DMS53 (cell line): Measurements from ENCODE around the gene XRCC3.

Experiments used
- DNase-seq: peaks from one replicate; lab custom pipeline; 2025; lab: John Stamatoyannopoulos, UW

The XRCC3 gene

DNA sequence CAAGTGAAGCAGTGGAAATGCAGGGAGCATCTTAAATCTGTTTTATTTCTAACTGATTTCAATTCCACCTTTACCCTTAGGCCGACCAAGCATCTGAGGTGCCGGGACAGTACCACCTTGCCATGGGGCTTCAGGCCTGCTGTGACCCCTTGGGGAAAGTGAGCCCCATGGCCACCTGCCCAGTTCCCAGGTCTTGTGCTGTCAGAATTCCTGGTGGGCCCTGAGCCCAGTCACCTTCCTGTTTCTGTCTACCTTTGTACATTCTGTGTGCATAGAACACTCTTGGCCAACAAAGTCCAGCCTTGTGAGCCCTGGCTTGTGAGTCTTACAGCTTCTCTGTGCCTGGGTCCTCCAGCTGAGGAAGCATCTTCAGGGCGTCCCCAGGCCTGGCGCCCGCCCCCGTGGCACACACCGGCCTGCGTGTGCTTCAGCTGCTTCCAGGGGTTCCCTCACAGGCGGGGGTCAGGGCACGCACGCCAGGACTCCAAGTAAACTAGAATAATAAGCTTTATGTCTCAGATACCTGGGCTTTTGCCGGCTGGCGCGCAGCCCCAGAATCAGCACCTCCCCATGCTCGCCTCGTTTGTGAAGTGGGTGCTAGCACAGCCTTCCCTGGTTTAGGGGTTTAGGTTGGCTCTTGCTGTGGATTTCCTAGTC is 10.6 kb upstream of the XRCC3 start:
- DNase-seq = no peak

DNA sequence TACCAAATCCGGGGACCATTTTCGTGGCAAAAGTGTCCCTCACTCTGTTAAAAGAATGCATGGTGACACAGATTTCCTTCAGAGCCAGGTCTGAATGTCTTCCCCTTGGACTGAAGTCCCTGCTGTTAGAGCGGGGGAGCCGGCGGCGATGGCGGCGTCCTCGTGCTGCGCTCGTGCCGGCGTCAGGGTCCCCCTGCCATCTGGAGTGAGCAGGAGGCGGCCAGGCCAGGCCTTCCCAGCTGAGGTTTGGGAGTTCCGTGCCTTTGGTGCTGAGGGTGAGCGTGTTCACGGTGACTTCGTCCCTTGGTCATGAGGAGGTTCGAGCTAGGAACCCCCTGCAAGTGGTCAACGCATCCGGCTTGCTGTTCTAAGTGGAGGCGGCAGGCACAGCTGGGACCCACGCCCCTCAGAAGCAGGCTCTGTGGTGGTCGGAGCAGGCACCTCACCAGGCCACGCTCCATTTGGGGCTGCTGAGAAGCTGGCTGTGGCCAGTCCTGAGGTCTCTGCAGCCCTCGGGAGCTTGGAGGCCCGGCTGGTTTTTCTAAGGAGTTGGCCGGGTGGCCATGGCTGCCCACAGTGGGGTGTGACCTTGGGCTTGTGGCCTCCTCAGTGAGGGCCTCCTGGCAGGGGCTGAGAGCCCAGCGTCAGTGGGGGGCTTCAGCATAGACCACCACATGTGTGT is 9.9 kb upstream of the XRCC3 start:
- no peak for DNase-seq

DNA sequence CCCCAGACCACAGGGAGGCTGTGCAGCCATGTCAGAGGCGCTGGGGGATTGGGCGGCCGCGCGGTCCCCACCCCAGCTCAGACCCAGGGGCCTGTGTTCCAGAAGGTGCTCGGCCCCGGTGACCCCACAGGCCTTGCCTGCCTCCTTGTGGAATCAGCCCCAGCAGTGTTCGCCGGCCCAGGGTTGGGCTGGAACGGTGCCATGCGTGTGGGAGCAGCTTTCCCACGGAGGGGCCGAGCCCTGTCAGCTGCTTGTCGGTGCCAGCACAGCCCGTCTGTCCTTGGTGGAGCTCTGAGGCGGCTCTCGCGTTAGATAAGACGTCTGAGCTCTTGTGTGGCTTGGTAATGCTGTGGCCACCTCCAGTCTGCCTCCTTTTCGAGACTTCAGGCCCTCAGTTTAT is 8.9 kb upstream of the XRCC3 start:
- no peak for DNase-seq

DNA sequence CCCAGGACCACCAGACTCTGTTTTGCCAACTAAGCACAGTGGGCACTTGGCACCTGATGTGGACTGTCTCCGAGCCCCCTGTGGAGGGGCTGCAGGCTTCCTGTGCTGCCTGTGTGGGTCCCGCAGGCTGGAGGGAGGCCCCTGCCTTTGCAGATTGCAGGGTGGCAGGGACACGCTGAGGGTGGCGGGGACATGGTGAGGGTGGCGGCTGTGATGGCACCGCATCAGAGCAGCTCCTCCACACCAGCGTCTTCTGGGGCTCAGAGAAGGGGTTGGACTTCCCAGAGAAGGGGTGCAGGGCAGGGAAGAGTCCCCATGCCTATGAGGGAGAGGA is 8.5 kb upstream of the XRCC3 start:
- no peak for DNase-seq

DNA sequence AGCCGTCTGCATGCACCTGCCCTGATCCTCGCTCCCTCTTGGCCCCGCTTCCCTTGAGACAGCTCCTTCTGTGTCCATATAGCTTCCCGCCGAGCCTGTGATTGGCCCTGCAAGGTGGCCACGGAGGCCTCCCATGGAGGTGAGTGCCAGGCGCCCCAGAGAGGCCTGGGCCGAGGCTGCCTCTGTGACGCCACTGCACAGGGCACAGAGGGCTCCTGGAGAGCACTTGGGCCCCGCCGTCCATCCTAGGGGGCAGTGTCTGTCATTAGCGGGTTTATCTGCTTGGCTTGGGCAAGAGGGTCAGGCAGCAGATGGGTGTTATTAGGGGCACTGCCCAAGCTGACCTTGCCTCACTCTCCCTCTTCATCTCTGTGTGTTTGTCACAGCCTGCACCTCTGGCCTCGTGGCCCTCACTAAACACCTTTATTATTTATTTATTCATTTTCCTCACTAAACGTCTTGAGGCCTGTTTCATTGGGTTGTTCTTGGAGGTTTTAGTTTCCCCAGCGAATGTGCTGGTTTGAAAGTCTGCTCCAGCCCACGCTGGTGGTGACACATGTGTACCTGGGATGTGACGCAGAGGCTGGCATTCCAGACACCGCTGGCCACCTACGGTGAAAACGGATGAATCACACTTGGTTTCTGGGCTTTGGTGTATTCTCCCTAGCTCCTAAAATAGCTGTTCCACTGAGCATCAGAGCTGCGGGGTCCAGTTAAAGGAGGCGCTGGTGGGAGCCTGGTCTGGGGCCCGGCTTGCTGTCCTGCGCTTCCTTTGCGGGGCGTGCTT is 6.3 kb upstream of the XRCC3 start:
- DNase-seq = no peak

DNA sequence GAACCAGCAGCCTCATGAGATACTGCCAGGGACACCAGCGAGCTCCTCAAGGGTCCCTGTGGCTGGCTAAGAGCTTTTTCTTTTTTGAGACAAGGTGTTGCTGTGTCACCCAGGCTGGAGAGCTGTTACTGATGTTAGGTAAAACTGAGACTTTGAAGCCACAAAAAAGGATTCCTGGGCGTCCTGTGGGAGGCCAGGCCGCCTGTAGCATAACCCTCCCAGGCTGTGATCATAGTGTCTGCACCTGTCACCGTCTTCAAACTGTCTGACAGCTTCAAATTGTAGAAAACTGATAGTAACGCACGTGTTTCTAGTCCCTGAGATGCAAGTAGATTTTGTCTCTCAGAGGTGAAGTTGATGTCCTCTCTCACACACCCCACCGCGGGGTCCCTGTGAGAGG is 4.5 kb upstream of the XRCC3 start:
- no peak for DNase-seq

DNA sequence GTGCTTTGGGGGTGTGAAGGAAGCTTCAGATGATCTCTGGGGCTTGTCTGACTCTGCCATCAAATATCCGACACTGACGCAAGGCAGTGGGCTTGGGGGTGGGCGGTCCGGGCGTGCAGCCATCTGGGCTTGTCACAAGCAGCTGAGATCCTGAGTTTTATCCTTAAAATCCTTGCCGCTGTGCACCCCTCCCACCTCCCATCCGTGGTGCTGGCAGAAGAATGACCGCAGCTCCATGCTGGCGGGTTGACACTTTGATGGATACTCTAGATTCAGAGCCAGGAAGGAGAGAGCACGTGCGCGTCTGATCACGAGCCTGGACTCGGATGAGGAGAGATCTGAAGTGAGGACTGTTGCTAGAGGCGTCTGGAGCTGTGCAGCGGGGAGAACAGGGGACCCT is 3.3 kb upstream of the XRCC3 start:
- DNase-seq = no peak

DNA sequence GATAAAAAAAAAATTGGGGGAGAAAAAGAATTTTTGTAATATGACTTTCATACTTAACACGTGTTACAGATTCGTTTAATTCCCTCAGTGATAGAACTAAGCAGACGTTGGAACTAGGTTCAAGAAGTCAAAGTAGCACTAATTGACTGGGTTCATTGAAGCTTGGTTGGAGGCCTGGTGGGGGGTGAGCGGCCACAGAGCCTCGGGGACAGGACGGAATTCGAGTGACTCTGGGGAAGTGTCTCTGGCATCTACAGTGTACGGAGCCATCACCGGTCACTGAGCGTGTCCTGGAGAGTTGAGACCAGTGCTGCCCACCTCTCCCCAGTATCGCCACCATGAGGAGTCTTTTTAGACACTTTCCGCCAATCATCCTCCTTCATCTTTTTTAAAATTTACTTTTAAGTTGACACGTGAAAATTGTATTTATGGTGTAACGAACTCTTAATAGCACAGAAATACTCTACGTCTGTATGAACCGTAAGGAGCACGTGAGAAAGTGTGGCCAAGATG is 1.7 kb upstream of the XRCC3 start:
- DNase-seq = no peak

DNA sequence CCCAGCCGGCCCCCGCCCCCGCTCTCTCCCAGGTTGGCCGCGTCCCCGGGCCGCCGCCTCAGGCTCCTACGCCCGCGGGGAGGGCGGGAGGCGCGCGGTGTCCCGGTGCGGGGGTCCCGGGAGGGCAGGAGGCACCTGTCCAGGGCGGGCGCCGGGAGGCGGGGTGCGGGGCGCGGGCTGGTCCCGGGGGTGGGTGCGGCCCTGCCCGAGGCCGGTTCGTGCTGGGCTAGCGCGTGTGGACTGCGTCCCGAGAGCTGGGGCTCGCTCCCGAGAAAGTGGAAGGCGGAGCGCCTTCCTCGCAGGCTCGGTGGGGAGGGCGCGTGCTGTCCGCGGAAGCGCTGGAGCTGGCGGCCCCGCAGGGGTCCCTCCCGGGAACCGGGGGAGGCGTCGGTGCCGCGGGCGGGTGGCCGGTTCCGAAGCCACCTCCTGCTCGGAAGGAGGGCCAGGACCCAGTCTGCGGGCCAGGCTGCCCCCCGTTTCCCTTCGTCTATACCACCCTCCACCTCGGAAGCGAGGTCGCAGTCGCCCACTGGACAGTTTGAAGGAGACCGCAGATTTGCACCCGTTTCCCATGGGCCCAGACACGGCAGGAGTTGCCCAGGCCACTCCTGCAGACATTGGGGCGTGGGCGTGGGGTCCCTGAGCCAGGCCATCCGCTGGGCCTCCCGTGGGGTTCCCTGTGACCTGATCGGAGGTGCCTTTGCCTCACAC is 995 bp upstream of the XRCC3 start:
- peak; percentile 58 for DNase-seq

DNA sequence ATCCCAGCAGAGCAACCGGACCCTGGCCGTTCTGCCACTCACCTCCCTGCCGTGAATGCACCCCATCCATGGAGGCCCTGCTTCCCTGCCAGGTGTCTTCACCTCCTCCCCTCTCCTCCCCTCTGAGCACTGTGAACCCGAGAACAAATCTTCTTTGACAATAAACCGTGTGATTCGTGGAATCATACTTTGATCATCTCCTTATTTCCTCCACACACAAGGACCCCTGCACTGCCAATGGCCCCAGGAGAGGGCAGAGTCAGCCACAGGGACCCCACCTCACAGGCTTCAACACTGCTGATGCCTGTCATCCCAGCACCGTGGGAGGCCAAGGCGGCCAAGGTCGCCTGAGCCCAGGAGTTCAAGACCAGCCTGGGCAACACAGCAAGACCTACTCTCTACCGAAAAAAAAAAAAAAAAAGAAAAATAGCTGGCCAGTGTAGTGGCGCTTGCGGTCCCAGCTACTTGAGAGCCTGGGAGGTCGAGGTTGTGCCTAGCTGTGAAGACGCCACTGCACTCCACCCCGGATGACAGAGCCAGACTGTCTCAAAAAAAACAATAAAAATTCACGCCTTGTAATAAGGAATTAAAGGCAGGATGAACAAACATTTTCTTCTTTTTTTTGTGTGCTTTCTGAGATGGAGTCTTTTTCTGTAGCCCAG is 1.1 kb downstream of the XRCC3 start:
- no peak for DNase-seq

DNA sequence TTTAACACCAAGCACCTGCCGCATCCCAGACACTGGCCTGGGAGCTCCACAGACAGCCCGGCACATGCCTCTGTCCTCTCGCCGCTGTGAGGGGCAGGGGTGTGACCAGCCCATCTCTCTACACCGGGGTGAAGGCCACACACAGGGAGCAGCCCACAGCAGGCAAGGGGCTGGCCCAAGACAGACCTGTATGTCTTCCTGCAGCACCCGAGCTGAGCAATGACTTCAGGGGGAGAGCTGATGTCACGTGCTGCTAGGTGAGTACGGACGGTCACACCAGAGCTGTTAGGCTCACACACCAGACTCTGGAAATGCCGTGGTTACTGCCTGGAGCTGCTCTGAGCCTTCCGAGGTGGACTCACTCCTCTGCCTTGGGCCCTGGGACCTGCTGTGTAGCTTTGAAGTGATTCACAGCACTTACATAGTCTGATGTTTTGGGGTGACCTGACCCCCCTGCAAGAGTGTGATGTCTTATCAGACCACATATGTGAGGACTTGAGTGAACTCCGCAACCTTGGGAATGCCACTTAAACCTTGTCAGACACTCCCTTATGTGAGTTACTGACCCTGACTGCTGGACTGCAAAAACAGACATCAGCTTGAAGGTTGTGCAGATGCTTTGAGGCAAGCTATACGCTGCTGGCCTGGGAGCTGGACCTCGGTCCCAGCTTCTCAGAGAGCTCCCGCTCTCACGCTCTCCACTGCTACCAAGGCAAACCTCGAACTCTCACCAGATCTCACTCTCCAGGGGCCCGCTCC is 1.8 kb downstream of the XRCC3 start:
- DNase-seq = no peak

DNA sequence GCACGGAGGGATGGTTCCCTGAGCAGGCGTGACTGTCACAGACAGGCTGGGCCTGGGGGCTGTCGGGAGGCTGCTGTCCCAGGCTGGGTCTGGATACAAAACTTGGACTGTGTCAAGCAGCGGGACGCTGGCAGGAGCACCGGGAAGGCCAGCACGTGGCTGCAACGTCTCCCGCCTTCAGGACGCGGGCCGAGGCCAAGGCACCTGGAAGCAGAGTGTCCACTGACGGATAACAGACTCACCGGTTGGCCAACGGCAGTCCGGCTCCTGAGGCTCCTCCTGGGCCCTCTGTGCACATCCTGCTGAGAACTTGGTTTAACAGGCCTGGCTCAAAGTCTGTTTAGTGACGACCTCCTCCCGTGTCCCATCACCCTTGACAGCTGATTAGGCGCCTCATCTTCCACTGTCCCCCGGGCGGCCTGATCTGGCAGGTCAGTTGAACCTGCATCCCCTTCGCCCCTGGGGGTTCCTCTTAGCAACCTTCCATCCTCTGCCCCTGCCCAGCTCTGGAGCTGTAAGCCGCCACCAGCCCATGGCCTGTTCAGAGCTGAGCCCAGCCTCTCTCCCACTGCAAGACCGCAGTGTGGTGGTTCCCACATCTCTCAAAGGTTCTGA is 2.5 kb downstream of the XRCC3 start:
- DNase-seq = no peak

DNA sequence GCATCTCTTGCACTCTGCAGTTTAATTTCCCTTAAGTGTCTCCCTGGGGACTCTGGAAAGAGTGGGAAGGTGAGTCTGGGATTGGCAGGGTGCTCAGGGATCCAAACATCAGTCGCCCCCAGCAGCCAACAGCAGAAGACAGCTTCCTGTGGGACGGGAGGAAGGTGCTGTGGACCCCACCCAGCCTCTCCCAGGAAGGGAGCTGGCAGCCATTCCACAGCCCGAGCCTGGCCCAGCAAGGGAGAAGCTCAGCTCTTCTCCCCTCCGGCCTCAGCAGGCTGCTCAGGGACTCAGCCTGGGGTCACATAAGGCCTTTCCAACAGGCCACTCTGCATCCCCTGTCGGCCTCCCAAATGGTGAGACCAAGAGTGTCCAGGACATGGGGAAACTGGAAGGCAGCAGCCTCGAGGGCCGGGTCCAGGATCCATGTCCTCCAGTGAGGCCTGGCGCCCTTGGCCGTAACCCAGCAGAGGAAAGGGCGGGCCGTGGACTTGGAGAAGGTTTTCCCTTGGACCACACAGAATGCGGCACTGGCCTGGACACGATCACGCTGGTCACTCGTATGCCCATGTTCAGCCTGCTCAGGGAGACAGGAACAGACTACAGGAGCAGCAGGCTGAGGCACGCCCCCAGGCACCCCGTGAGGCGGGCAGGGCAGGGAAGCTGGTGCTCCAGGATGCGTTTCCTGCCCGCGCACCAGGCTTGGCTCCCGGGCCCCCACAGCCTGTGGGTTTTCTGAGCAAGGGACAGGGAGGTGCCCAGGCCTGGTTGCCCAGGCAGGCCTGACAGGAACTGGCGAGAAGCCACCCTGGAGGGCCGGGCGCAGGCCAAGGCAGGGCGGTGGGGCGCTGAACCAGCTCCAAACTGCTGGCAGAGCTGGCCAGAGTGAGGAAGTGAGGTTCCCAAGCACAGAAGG is 3.5 kb downstream of the XRCC3 start:
- no peak for DNase-seq

DNA sequence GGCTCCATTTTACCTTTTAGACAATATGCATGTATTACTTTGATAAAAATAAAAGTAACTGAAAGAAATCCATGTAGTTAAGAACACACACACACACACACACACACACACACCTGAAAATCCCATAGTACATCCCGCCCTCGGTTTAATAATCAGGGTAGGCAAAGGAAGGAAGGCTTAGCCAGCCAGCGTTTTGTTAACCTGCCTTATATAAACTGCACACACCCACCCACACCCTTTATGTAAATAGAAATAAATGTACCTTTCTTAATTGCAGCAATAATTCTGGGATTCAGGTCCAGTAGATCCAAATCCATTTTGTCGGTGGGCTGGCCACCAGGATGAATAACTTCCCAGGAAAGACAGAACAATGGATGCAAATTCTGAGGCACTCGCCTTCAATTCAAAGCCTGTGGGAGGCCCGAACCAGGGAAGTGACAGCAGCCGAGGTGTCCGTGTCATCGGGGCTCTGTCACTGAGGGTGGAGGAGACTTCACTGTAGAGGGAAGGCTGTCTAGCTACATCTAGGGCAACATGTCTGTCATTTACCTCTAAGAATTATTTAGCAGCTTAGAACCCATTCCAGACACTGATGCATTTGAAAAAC is 4.4 kb downstream of the XRCC3 start:
- DNase-seq = no peak

DNA sequence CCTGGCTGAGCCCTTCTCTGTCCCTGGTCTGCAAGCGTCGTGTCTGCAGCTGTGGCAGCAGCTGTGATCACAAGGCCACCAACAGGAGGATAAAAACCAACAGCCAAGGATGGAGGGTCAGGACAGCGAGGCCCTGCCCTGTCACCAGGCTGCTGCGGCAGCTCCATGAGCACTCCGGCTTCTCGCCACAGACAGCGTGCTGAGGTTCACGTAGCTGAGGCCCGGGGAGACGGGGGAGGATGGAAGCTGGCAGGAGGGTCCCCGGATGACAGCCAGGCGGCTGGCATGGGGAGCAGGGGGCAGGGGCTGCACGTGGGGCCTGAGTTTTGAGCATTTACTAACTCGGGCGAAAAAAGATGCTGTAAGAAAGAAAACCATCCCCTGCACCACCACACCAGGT is 5.4 kb downstream of the XRCC3 start:
- DNase-seq = no peak

DNA sequence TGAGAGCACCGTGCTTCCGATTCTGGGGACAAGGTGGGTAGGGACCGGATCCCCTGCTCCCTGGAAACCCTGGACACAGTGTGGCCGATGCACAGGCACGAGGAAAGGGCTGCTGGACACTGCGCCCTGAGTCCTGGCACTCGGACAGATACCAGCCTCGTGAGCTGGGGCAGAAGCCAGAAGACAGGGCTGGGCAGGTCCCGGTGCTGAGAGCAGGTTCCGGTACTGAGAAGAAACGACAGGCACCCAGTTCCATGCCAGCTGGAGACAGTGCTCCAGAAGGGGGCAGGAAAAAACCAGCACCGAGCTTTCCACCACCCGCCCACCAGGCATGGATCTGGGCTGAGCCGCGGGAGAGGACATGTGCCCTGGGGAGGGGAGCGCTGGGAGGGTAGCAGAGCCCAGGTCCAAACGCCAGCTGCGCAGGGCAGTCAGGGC is 6.5 kb downstream of the XRCC3 start:
- no peak for DNase-seq

DNA sequence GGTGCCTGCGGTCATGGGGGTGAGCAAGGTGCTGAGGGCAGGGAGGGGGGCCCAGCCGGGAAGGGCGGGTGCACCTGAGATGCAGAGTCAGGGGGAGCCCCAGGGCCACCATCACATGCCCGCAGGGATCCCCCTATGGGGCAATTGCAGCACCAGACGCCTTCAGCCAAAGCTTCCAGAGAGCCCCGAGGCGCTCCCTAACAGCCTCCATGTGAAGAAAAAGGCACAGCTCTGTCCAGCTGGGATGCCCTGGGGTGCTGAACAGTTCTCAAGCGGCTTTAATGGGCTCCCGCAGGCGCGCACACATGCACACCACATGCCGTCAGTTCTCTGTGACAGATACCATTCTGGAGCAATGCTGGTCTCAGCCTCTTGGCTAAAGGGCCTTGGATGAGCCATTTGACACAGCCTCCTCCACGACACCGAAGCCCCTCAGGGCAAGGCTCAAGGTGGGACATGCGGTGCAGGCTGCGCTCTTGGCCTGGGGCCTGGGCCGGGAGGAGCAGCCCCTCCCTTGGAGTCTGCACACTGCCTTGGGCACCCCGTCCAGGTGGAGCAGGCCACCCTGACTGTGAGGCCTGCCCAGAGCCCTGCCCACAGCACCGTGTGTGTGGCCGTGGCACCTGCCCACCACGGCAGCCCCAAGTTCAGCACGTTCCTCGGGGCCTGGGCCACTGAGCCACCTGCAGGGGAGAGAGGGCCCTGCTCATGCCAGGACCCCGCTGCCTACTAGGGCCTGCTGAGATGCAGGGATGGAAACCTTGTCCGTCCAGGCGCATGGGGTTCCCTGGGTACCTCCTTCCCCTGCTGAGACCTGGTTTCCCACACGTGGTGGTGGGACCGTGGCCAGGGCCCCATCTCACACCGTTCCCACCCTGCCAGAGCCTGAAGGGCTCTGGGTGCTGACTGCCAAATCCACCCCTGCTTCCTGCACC is 7.7 kb downstream of the XRCC3 start:
- DNase-seq = no peak
